ENCODE measurements around the gene PSPH.
"Not testable (repeated sequence)": the region's sequence is repeated elsewhere in the genome, so short reads cannot be mapped to it uniquely, and the experiment has no call there.

PSPH gene

DNA sequence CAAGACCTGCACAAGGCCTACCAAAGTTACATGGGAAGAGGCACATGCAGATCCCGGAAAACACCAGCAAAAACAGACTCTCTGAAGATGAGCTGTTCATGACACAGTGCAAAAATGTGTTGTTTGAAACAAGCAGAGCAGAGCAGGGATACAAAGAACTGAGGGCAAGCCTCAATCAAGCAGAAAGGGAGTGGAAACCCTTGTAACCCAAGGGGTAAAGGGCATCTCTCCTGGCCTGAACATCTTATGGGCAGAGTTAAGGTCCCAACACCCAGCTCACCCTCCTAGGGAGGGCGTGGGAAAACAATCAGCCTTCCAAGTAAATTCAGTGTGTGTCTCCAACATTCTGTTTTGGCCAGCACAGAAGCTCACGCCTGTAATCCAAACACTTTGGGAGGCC is 10.5 kb downstream of the PSPH start:
- Histone ChIP-seq H2BK120ac (ENCODE audit: low read depth, low read length) (no peak overlapping the region), H2BK12ac (ENCODE audit: low read length) (no peak overlapping the region), H2AK5ac (ENCODE audit: low read depth, low read length) (no peak overlapping the region), H3K79me1 (ENCODE audit: low read depth, low read length) (no peaks in the 10 kb centered on the region), H2AFZ (ENCODE audit: low read length) (no peak overlapping the region), H2BK15ac (ENCODE audit: low read length) (no peak overlapping the region), H3K36me3 (replicated peaks in 1 of 2; ENCODE audit: control insufficient read depth in 2 of 2, insufficient read depth in 2 of 2, low read length in 2 of 2) (peaks cover 4 to 35% of the 10 kb centered on the region in 2 donors), H3K27me3 (ENCODE audit: control insufficient read depth in 3 of 3, insufficient read depth in 3 of 3, low read depth in 1 of 3, low read length in 3 of 3) (no peaks in the 10 kb centered on the region), H3K18ac (ENCODE audit: low read length) (no peak overlapping the region), H3K4me2 (ENCODE audit: insufficient read depth, low read length, poor library complexity, severe bottlenecking) (no peak overlapping the region), H3K4me3 (ENCODE audit: low read length in 2 of 2) (no peak overlapping the region), H3K4me1 (ENCODE audit: control insufficient read depth in 2 of 2, insufficient read depth in 1 of 2, low read depth in 1 of 2, low read length in 2 of 2) (no peaks in the 10 kb centered on the region), H3K14ac (ENCODE audit: low read length) (no peak overlapping the region), H3K27ac (replicated peaks; ENCODE audit: low read length) (no peak overlapping the region), H3K9me3 (replicated peaks in 1 of 2; ENCODE audit: control insufficient read depth in 2 of 2, insufficient read depth in 1 of 2, low read depth in 1 of 2, low read length in 2 of 2) (no peaks in the 10 kb centered on the region), H2BK5ac (ENCODE audit: low read length) (no peak overlapping the region), H4K8ac (ENCODE audit: low read depth, low read length) (no peak overlapping the region), H3K9ac (ENCODE audit: low read depth, low read length, poor library complexity) (no peak overlapping the region), H3K23ac (ENCODE audit: low read depth, low read length, poor library complexity) (no peak overlapping the region), H4K91ac (ENCODE audit: low read depth, low read length, poor library complexity) (no peak overlapping the region), H3K4ac (ENCODE audit: low read length) (no peak overlapping the region)
- WGBS, 2 donors (ENCODE audit: extremely low coverage in 2 of 2, insufficient read length in 2 of 2, insufficient replicate concordance in 1 of 2): no CpG with 5 or more reads among the region's 3 CpGs
- no peak for DNase-seq (ENCODE audit: low spot score)

GRCh38 chr7:56033671-56034432 is 17.4 kb downstream of the PSPH start:
- Histone ChIP-seq H2AK5ac (ENCODE audit: low read depth, low read length) (no peak overlapping the region), H3K23ac (ENCODE audit: low read depth, low read length, poor library complexity) (peak overlapping the region; percentile 89), H3K4me2 (ENCODE audit: insufficient read depth, low read length, poor library complexity, severe bottlenecking) (peak overlapping the region; percentile 82), H3K27me3 (ENCODE audit: control insufficient read depth in 3 of 3, insufficient read depth in 3 of 3, low read depth in 1 of 3, low read length in 3 of 3) (no peaks in the 10 kb centered on the region), H2BK15ac (ENCODE audit: low read length) (no peak overlapping the region), H3K27ac (replicated peaks; ENCODE audit: low read length) (peak overlapping the region; percentile 84), H2BK5ac (ENCODE audit: low read length) (no peak overlapping the region), H3K4ac (ENCODE audit: low read length) (no peak overlapping the region), H3K36me3 (replicated peaks in 1 of 2; ENCODE audit: control insufficient read depth in 2 of 2, insufficient read depth in 2 of 2, low read length in 2 of 2) (peaks cover 6 to 36% of the 10 kb centered on the region in 2 donors), H2BK12ac (ENCODE audit: low read length) (no peak overlapping the region), H3K9ac (ENCODE audit: low read depth, low read length, poor library complexity) (no peak overlapping the region), H3K79me1 (ENCODE audit: low read depth, low read length) (no peaks in the 10 kb centered on the region), H3K14ac (ENCODE audit: low read length) (no peak overlapping the region), H4K8ac (ENCODE audit: low read depth, low read length) (no peak overlapping the region), H4K91ac (ENCODE audit: low read depth, low read length, poor library complexity) (no peak overlapping the region), H3K18ac (ENCODE audit: low read length) (peak overlapping the region; percentile 98), H3K4me1 (ENCODE audit: control insufficient read depth in 2 of 2, insufficient read depth in 1 of 2, low read depth in 1 of 2, low read length in 2 of 2) (no peaks in the 10 kb centered on the region), H2AFZ (ENCODE audit: low read length) (peak overlapping the region; percentile 95), H3K4me3 (ENCODE audit: low read length in 2 of 2) (peak overlapping the region; percentile 56 to 87), H3K9me3 (replicated peaks in 1 of 2; ENCODE audit: control insufficient read depth in 2 of 2, insufficient read depth in 1 of 2, low read depth in 1 of 2, low read length in 2 of 2) (no peaks in the 10 kb centered on the region), H2BK120ac (ENCODE audit: low read depth, low read length) (no peak overlapping the region)
- no CpG with 5 or more reads among the region's 27 CpGs for WGBS, 2 donors (ENCODE audit: extremely low coverage in 2 of 2, insufficient read length in 2 of 2, insufficient replicate concordance in 1 of 2)
- DNase-seq (ENCODE audit: low spot score): peak; percentile 78

- not testable (repeated sequence) for H3K27ac ChIP-seq (replicated peaks; ENCODE audit: low read length); H2AK5ac ChIP-seq (ENCODE audit: low read depth, low read length); H3K9me3 ChIP-seq (replicated peaks in 1 of 2; ENCODE audit: control insufficient read depth in 2 of 2, insufficient read depth in 1 of 2, low read depth in 1 of 2, low read length in 2 of 2); H2BK12ac ChIP-seq (ENCODE audit: low read length); H2BK5ac ChIP-seq (ENCODE audit: low read length); H3K4ac ChIP-seq (ENCODE audit: low read length); DNase-seq (ENCODE audit: low spot score); H4K8ac ChIP-seq (ENCODE audit: low read depth, low read length); H3K79me1 ChIP-seq (ENCODE audit: low read depth, low read length); H4K91ac ChIP-seq (ENCODE audit: low read depth, low read length, poor library complexity); H2AFZ ChIP-seq (ENCODE audit: low read length); H3K27me3 ChIP-seq (ENCODE audit: control insufficient read depth in 3 of 3, insufficient read depth in 3 of 3, low read depth in 1 of 3, low read length in 3 of 3); H2BK15ac ChIP-seq (ENCODE audit: low read length); H3K14ac ChIP-seq (ENCODE audit: low read length); H3K18ac ChIP-seq (ENCODE audit: low read length); H3K4me2 ChIP-seq (ENCODE audit: insufficient read depth, low read length, poor library complexity, severe bottlenecking); H3K23ac ChIP-seq (ENCODE audit: low read depth, low read length, poor library complexity); H3K4me1 ChIP-seq (ENCODE audit: control insufficient read depth in 2 of 2, insufficient read depth in 1 of 2, low read depth in 1 of 2, low read length in 2 of 2); H2BK120ac ChIP-seq (ENCODE audit: low read depth, low read length); H3K4me3 ChIP-seq (ENCODE audit: low read length in 2 of 2); H3K9ac ChIP-seq (ENCODE audit: low read depth, low read length, poor library complexity)
- WGBS, 2 donors (ENCODE audit: extremely low coverage in 2 of 2, insufficient read length in 2 of 2, insufficient replicate concordance in 1 of 2): no CpG with 5 or more reads among the region's 7 CpGs
- peaks cover 8 to 41% of the 10 kb centered on the region in 2 donors for H3K36me3 ChIP-seq (replicated peaks in 1 of 2; ENCODE audit: control insufficient read depth in 2 of 2, insufficient read depth in 2 of 2, low read length in 2 of 2)
Measured at GRCh38 chr7:56032578-56032977, 18.7 kb downstream of the PSPH start.

- H3K27ac ChIP-seq (replicated peaks; ENCODE audit: low read length); H3K9me3 ChIP-seq (replicated peaks in 1 of 2; ENCODE audit: control insufficient read depth in 2 of 2, insufficient read depth in 1 of 2, low read depth in 1 of 2, low read length in 2 of 2); DNase-seq (ENCODE audit: low spot score); H3K18ac ChIP-seq (ENCODE audit: low read length); H4K8ac ChIP-seq (ENCODE audit: low read depth, low read length); H3K23ac ChIP-seq (ENCODE audit: low read depth, low read length, poor library complexity); H2BK5ac ChIP-seq (ENCODE audit: low read length); H3K27me3 ChIP-seq (ENCODE audit: control insufficient read depth in 3 of 3, insufficient read depth in 3 of 3, low read depth in 1 of 3, low read length in 3 of 3); H3K4me2 ChIP-seq (ENCODE audit: insufficient read depth, low read length, poor library complexity, severe bottlenecking); H2BK15ac ChIP-seq (ENCODE audit: low read length); H3K14ac ChIP-seq (ENCODE audit: low read length); H3K4me3 ChIP-seq (ENCODE audit: low read length in 2 of 2); H3K9ac ChIP-seq (ENCODE audit: low read depth, low read length, poor library complexity); H2AK5ac ChIP-seq (ENCODE audit: low read depth, low read length); H3K4me1 ChIP-seq (ENCODE audit: control insufficient read depth in 2 of 2, insufficient read depth in 1 of 2, low read depth in 1 of 2, low read length in 2 of 2); H3K79me1 ChIP-seq (ENCODE audit: low read depth, low read length); H2AFZ ChIP-seq (ENCODE audit: low read length); H3K4ac ChIP-seq (ENCODE audit: low read length); H2BK12ac ChIP-seq (ENCODE audit: low read length); H4K91ac ChIP-seq (ENCODE audit: low read depth, low read length, poor library complexity); H2BK120ac ChIP-seq (ENCODE audit: low read depth, low read length): not testable (repeated sequence)
- peaks cover 9 to 50% of the 10 kb centered on the region in 2 donors for H3K36me3 ChIP-seq (replicated peaks in 1 of 2; ENCODE audit: control insufficient read depth in 2 of 2, insufficient read depth in 2 of 2, low read length in 2 of 2)
- no CpG with 5 or more reads among the region's 8 CpGs for WGBS, 2 donors (ENCODE audit: extremely low coverage in 2 of 2, insufficient read length in 2 of 2, insufficient replicate concordance in 1 of 2)
Measured at GRCh38 chr7:56031556-56031955, 19.7 kb downstream of the PSPH start.
